Measurements from ENCODE around the gene CACNB2. TPM values are rescaled to one million over a fixed set of nuclear protein-coding genes. Genes with fewer than 3 reads are reported as not detected.

Gene CACNB2
- total RNA-seq, 1 experiment from 2014 or later, result 3.2 TPM

DNA sequence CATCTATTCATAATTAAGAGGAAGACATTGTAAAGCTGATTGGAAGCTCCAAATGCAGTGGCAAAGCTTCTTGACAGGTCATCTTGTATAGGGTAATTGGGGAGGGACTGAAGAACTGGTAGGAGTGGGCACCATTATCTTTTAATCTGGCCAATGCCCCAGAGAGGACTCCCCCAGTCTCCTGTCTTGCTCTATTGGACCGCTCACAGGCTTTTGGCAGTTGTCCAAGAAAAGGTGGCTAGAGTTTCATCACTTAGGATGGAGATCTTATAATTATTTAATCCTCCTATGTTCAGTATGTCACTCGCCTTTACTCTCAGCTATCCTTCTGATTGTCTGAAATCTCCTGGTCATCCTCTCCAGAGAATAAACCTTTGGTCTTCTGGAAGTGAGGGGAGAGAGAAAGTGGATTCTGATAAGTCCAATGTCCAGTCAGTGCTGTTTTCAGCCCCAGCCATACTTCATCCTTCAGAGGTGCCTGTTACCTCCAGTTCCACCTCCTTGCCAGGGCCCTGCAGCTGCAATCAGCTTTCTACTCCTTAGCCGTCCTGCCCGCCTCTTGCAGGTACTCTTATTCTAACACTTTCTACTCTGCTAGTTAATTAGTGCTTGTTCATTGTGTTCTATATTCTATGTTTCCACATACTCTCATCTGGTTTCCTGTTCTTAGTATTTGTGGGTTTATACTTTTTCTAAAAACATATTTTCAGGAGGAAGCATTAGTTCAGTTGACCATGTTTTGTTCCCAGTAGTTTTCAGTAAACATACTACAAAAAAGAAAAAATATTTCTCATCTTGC lies 269.6 kb downstream of the CACNB2 start (continued):
- TF ChIP-seq, protein P1, sequence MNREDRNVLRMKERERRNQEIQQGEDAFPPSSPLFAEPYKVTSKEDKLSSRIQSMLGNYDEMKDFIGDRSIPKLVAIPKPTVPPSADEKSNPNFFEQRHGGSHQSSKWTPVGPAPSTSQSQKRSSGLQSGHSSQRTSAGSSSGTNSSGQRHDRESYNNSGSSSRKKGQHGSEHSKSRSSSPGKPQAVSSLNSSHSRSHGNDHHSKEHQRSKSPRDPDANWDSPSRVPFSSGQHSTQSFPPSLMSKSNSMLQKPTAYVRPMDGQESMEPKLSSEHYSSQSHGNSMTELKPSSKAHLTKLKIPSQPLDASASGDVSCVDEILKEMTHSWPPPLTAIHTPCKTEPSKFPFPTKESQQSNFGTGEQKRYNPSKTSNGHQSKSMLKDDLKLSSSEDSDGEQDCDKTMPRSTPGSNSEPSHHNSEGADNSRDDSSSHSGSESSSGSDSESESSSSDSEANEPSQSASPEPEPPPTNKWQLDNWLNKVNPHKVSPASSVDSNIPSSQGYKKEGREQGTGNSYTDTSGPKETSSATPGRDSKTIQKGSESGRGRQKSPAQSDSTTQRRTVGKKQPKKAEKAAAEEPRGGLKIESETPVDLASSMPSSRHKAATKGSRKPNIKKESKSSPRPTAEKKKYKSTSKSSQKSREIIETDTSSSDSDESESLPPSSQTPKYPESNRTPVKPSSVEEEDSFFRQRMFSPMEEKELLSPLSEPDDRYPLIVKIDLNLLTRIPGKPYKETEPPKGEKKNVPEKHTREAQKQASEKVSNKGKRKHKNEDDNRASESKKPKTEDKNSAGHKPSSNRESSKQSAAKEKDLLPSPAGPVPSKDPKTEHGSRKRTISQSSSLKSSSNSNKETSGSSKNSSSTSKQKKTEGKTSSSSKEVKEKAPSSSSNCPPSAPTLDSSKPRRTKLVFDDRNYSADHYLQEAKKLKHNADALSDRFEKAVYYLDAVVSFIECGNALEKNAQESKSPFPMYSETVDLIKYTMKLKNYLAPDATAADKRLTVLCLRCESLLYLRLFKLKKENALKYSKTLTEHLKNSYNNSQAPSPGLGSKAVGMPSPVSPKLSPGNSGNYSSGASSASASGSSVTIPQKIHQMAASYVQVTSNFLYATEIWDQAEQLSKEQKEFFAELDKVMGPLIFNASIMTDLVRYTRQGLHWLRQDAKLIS (CRISPR knock-in tag; IDR thresholded peaks at IDR 0.05; ENCODE audit: borderline replicate concordance), result no peak
- no peak for TF ChIP-seq JUN (CRISPR knock-in tag; IDR thresholded peaks at IDR 0.05)
- TF ChIP-seq EMX1 (CRISPR knock-in tag; IDR thresholded peaks at IDR 0.05), result no peak
- no peak for TF ChIP-seq TP53 (CRISPR knock-in tag; IDR thresholded peaks at IDR 0.05)
- TF ChIP-seq GRHL2 (CRISPR knock-in tag; IDR thresholded peaks at IDR 0.05; ENCODE audit: insufficient replicate concordance, severe bottlenecking), result no peak
- TF ChIP-seq MAX (CRISPR knock-in tag; IDR thresholded peaks at IDR 0.05), result no peak
- no peak for TF ChIP-seq AR (CRISPR knock-in tag; IDR thresholded peaks at IDR 0.05)
- TF ChIP-seq CTCF (IDR thresholded peaks at IDR 0.05), result no peak
- TF ChIP-seq, protein P2, sequence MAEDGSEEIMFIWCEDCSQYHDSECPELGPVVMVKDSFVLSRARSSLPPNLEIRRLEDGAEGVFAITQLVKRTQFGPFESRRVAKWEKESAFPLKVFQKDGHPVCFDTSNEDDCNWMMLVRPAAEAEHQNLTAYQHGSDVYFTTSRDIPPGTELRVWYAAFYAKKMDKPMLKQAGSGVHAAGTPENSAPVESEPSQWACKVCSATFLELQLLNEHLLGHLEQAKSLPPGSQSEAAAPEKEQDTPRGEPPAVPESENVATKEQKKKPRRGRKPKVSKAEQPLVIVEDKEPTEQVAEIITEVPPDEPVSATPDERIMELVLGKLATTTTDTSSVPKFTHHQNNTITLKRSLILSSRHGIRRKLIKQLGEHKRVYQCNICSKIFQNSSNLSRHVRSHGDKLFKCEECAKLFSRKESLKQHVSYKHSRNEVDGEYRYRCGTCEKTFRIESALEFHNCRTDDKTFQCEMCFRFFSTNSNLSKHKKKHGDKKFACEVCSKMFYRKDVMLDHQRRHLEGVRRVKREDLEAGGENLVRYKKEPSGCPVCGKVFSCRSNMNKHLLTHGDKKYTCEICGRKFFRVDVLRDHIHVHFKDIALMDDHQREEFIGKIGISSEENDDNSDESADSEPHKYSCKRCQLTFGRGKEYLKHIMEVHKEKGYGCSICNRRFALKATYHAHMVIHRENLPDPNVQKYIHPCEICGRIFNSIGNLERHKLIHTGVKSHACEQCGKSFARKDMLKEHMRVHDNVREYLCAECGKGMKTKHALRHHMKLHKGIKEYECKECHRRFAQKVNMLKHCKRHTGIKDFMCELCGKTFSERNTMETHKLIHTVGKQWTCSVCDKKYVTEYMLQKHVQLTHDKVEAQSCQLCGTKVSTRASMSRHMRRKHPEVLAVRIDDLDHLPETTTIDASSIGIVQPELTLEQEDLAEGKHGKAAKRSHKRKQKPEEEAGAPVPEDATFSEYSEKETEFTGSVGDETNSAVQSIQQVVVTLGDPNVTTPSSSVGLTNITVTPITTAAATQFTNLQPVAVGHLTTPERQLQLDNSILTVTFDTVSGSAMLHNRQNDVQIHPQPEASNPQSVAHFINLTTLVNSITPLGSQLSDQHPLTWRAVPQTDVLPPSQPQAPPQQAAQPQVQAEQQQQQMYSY (CRISPR knock-in tag; IDR thresholded peaks at IDR 0.05), result no peak

DNA sequence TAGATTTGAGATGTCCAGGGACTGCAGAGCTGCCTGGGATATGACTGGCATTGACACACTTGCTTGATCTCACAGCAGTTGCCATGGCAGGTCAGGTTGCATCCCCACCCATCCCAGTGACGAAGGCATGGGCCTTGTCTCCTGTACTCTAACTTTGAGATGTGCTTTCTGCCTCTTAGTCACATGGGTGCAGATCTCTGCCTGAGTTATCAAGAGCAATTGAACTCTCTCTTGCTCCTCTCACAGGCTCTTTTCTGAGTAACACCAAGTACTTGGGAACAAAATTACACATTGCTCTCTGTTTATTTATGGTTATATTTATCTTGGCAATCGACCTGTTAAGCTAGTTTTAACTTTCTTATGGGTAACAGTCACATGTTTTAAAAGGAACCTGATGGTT lies 273.8 kb downstream of the CACNB2 start:
- Mint-ChIP-seq H3K27me3 (ENCODE audit: low read depth) (no peaks in the 10 kb centered on the region), H3K4me1 (0 out of 2 replicates have a peak, but pooled peaks cover 2% of the 10 kb centered on the region), H3K9me3 (peaks cover 6% of the 10 kb centered on the region), H3K27ac (no peak overlapping the region), H3K4me3 (no peak overlapping the region), H3K36me3 (no peaks in the 10 kb centered on the region)
- DNase-seq (ENCODE audit: low spot score), result no peak
- ATAC-seq, result no peak
- ChIA-PET POLR2A (no interaction called here), CTCF (no interaction called here)
- TF ChIP-seq E2F4 (CRISPR knock-in tag; IDR thresholded peaks at IDR 0.05; ENCODE audit: borderline replicate concordance, low read depth) (no peak), ZNF416 (CRISPR knock-in tag; IDR thresholded peaks at IDR 0.05) (no peak), ZBTB21 (CRISPR knock-in tag; IDR thresholded peaks at IDR 0.05; ENCODE audit: borderline replicate concordance) (no peak), ZNF121 (CRISPR knock-in tag; IDR thresholded peaks at IDR 0.05) (no peak), FOXJ3 (CRISPR knock-in tag; IDR thresholded peaks at IDR 0.05; ENCODE audit: borderline replicate concordance) (no peak)
- TF ChIP-seq, protein P3, sequence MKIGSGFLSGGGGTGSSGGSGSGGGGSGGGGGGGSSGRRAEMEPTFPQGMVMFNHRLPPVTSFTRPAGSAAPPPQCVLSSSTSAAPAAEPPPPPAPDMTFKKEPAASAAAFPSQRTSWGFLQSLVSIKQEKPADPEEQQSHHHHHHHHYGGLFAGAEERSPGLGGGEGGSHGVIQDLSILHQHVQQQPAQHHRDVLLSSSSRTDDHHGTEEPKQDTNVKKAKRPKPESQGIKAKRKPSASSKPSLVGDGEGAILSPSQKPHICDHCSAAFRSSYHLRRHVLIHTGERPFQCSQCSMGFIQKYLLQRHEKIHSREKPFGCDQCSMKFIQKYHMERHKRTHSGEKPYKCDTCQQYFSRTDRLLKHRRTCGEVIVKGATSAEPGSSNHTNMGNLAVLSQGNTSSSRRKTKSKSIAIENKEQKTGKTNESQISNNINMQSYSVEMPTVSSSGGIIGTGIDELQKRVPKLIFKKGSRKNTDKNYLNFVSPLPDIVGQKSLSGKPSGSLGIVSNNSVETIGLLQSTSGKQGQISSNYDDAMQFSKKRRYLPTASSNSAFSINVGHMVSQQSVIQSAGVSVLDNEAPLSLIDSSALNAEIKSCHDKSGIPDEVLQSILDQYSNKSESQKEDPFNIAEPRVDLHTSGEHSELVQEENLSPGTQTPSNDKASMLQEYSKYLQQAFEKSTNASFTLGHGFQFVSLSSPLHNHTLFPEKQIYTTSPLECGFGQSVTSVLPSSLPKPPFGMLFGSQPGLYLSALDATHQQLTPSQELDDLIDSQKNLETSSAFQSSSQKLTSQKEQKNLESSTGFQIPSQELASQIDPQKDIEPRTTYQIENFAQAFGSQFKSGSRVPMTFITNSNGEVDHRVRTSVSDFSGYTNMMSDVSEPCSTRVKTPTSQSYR (CRISPR knock-in tag; IDR thresholded peaks at IDR 0.05), result no peak
- TF ChIP-seq, protein P4, sequence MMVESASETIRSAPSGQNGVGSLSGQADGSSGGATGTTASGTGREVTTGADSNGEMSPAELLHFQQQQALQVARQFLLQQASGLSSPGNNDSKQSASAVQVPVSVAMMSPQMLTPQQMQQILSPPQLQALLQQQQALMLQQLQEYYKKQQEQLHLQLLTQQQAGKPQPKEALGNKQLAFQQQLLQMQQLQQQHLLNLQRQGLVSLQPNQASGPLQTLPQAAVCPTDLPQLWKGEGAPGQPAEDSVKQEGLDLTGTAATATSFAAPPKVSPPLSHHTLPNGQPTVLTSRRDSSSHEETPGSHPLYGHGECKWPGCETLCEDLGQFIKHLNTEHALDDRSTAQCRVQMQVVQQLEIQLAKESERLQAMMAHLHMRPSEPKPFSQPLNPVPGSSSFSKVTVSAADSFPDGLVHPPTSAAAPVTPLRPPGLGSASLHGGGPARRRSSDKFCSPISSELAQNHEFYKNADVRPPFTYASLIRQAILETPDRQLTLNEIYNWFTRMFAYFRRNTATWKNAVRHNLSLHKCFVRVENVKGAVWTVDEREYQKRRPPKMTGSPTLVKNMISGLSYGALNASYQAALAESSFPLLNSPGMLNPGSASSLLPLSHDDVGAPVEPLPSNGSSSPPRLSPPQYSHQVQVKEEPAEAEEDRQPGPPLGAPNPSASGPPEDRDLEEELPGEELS (CRISPR knock-in tag; IDR thresholded peaks at IDR 0.05), result no peak
